Pancreas (tissue), 10 donors: ENCODE measurements around the gene ALK. TPM values are rescaled to one million over a fixed set of nuclear protein-coding genes. Genes with fewer than 3 reads are reported as not detected.
"Not testable (repeated sequence)": the region's sequence is repeated elsewhere in the genome, so short reads cannot be mapped to it uniquely, and the experiment has no call there.

Source experiments
- ATAC-seq, 4 donors: fragments of 200-7000 bp; cut with Tn5 transposase; one replicate each; pipeline versions ENCODE4 v1.8.0 to v1.9.1; 2020; ENCODE audit warnings: mild to moderate bottlenecking in 4 of 4, moderate library complexity in 4 of 4
- DNase-seq, 6 donors: peaks; one replicate each; pipeline ENCODE4 v3.0.0-alpha.2; 2020
- FAIRE-seq: peaks from 2 replicates; lab custom pipeline; 2012; peaks lifted over from hg19 to GRCh38; lab: Jason Lieb, UNC
- H3K27ac ChIP-seq, 4 donors: fragments of 200-600 bp; sonication (generic); 1 replicate in 3 of 4; 2 replicates in 1 of 4; pipeline versions ENCODE4 v1.5.0 to v1.8.0; 2020
- H3K27me3 ChIP-seq, 4 donors: fragments of 200-600 bp; one replicate each; pipeline ENCODE4 v1.8.0; 2021
- H3K36me3 ChIP-seq, 3 donors: fragments of 200-600 bp; sonication (generic) in 1 of 3; one replicate each; pipeline versions ENCODE4 v1.5.0 to v1.8.0; 2020 to 2021
- H3K4me1 ChIP-seq, 3 donors: fragments of 200-600 bp; one replicate each; pipeline ENCODE4 v1.8.0; 2021
- H3K4me3 ChIP-seq, 4 donors: fragments of 200-600 bp; sonication (generic) in 2 of 4; one replicate each; pipeline versions ENCODE4 v1.5.0 to v1.8.0; 2020 to 2021
- H3K9me3 ChIP-seq, 4 donors: fragments of 200-600 bp; one replicate each; pipeline ENCODE4 v1.8.0; 2021
- CTCF ChIP-seq, 4 donors: fragments of 200-600 bp; sonication (generic) in 3 of 4; IDR thresholded peaks; one replicate each; pipeline versions ENCODE4 v1.5.0 to v1.8.0; 2021; ENCODE audit warnings: antibody characterized with exemption in 4 of 4
- WGBS, 2 donors: extraction: QIAGEN DNeasy Blood & Tissue Kit; methylation state at CpG; one replicate each; pipeline ENCODE4 v1.1.7; 2013; 5-methylcytosine and 5-hydroxymethylcytosine counted together
- intact Hi-C, 3 donors: fragments of 100-400 bp; cut with DNase I; formaldehyde crosslinking; loops; one replicate each; pipeline versions ENCODE4 v1.11.1 to v1.14.2; 2022
- polyA plus RNA-seq, 2 donors: library from polyadenylated mRNA; stranded (reverse); fragments of 200-250 nt; gene quantifications; one replicate each; pipeline ENCODE4 v1.2.3, GENCODE V29; 2013
- total RNA-seq, 6 donors: library from RNA; stranded (reverse); fragmentation: NEBNext Ultra II Directional in 4 of 6; extraction: Animal tissue kit (Norgen Biotek cat#: 25700) in 4 of 6; gene quantifications; one replicate each; pipeline versions ENCODE4 v1.2.1 to v1.2.4, GENCODE V29; 2021 to 2023
- donor health status: healthy with polysubstance abuse.
- donor health status: DM: no; HTN: no; CAD: no; lungs with moderate emphysema.
- donor health status: DM: no; HTN: no; CAD: no.
- donor health status: control.
- donor health status: control.
- donor health status: Bipolar disorder and iron deficiency.
- donor health status: DM: yes; HTN: yes; CAD: no.
- donor health status: DM: no; HTN: no; CAD: no.
- donor health status: DM: no; HTN: no; CAD: no.
- donor health status: DM: yes; HTN: yes; CAD: no.

ALK gene
- total and polyA plus RNA-seq, 8 donors: 0.05 to 0.17 (median 0.09) TPM; not detected in 2

DNA sequence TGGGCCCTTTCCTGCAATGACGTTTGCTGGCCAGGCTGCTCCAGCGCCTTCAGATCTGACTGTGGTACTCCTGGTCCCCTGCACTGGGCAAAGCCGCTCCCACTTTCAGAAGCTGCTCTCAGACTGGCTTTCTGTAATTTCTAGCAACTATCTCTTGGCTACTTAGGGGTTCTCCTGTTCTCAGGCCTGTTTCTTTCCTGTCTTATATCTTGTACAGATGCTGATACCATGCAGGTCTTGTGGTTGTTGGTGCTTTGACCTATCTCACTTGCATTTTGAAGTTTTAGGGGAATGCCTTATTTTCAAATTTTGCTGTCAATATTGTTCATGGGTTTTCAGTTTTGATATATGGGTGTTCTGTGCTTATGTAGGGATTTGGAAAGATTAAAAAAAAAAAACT is 660.4 kb downstream of the ALK start:
- no peak for FAIRE-seq

GRCh38 chr2:29260142-29260772 is 661.1 kb downstream of the ALK start:
- no peak overlapping the region for H3K4me3 ChIP-seq
- H3K9me3 ChIP-seq: no peaks in the 10 kb centered on the region
- WGBS, 2 donors: 78 to 85% methylated on average over 6 of the region's 6 CpGs
- H3K36me3 ChIP-seq: no peaks in the 10 kb centered on the region
- H3K27ac ChIP-seq: no peak overlapping the region
- intact Hi-C loops: no loop called here
- TF ChIP-seq CTCF (IDR thresholded peaks at IDR 0.05): no peak
- ATAC-seq: no peak
- DNase-seq: no peak
- no peaks in the 10 kb centered on the region for H3K4me1 ChIP-seq
- H3K27me3 ChIP-seq: no peaks in the 10 kb centered on the region
- no peak for FAIRE-seq

More for the DNA sequence above, 660.4 kb downstream of the ALK start:
- TF ChIP-seq CTCF (IDR thresholded peaks at IDR 0.05): no peak
- WGBS, 2 donors: 76 to 85% methylated on average over 3 of the region's 3 CpGs
- no peak overlapping the region for H3K27ac ChIP-seq
- intact Hi-C loops: no loop called here
- no peaks in the 10 kb centered on the region for H3K36me3 ChIP-seq
- ATAC-seq (no peak), DNase-seq (no peak)
- H3K27me3 ChIP-seq: no peaks in the 10 kb centered on the region
- no peaks in the 10 kb centered on the region for H3K4me1 ChIP-seq
- H3K9me3 ChIP-seq: no peaks in the 10 kb centered on the region
- H3K4me3 ChIP-seq: no peak overlapping the region

DNA sequence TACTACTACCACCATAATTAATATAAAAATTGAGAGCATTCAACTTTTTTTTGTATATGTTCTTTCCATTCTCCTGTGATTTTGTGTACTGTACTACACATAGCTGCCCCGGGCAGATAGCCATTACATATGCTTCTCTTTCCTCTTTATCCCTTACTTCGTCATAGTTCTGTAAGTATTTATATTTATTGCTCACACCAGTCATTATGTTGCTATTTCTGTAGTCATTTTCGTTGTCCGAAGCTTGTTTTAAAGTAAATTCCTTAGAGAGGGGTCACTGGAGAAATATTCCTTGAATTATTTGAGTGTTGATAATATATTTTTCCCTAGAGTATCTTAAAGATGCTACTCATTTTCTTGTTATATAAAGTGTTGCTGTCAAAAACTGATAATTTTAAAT is 662.2 kb downstream of the ALK start:
- intact Hi-C loops: no loop called here
- no peaks in the 10 kb centered on the region for H3K36me3 ChIP-seq
- ATAC-seq: no peak
- no peak for TF ChIP-seq CTCF (IDR thresholded peaks at IDR 0.05)
- DNase-seq: no peak
- H3K27ac ChIP-seq: no peak overlapping the region
- 64 to 68% methylated on average over 4 of the region's 4 CpGs for WGBS, 2 donors
- FAIRE-seq: no peak
- H3K4me3 ChIP-seq: no peak overlapping the region
- H3K9me3 ChIP-seq: no peaks in the 10 kb centered on the region
- no peaks in the 10 kb centered on the region for H3K4me1 ChIP-seq
- H3K27me3 ChIP-seq: no peaks in the 10 kb centered on the region

- Histone ChIP-seq H3K4me3 (no peak overlapping the region), H3K36me3 (no peaks in the 10 kb centered on the region), H3K4me1 (peaks cover 0 to 5% (median 0%) of the 10 kb centered on the region in 3 donors), H3K27ac (no peak overlapping the region), H3K27me3 (no peaks in the 10 kb centered on the region), H3K9me3 (no peaks in the 10 kb centered on the region)
- ATAC-seq: no peak
- TF ChIP-seq CTCF (IDR thresholded peaks at IDR 0.05): no peak
- FAIRE-seq: no peak
- no peak for DNase-seq
- intact Hi-C loops: no loop called here
- 89 to 95% methylated on average over 2 of the region's 2 CpGs for WGBS, 2 donors
These were observed 666.4 kb downstream of the ALK start for GRCh38 chr2:29255004-29255403.

GRCh38 chr2:29253495-29254275 is 667.7 kb downstream of the ALK start:
- DNase-seq (peak in 2 of 6 donors; percentile 15 to 19), ATAC-seq (peak; percentile 55 to 88 (median 68))
- H3K9me3 ChIP-seq, H3K36me3 ChIP-seq, FAIRE-seq, H3K4me3 ChIP-seq, H3K4me1 ChIP-seq, H3K27ac ChIP-seq, intact Hi-C loops, H3K27me3 ChIP-seq: not testable (repeated sequence)
- 38 to 51% methylated on average over 4 of the region's 4 CpGs for WGBS, 2 donors
